HG03521 (cell line): ENCODE data around the gene KRTAP12-4.
"Not testable (repeated sequence)": the region's sequence is repeated elsewhere in the genome, so short reads cannot be mapped to it uniquely, and the experiment has no call there.

Experiments used
- ATAC-seq: cut with Tn5 transposase; IDR thresholded peaks from one replicate; pipeline ENCODE4 v1.9.1; 2021; ENCODE audit warnings: mild to moderate bottlenecking, moderate library complexity; ENCODE audit not compliant: unreplicated experiment

Gene KRTAP12-4

GRCh38 chr21:44637018-44637850 lies 17.2 kb downstream of the KRTAP12-4 start, which contains the start of gene KRTAP10-10:
TSS of gene KRTAP10-10 (plus strand) at chr21:44637356. CDS start at chr21:44637418, 62 bp downstream.
- ATAC-seq, result no peak

- no peak for ATAC-seq
These were observed 18.0 kb downstream of the KRTAP12-4 start for GRCh38 chr21:44636209-44637017.

DNA sequence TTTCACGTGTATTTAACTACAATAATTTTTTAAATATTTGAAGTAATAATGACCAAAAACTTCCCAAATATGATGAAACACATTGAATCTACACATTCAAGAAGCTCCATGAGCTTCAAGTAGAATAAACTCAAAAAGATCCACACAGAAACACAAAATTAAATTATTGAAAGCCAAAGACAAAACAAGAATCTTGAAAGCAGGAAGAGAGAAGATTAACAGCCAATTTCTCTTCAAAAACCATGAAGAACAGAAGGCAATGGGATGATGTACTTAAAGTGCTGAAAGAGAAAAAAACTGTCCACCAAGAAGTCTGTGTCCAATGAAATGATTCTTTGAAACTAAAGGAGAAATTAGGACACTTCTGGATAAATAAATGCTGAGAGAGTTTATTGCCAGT lies 22.4 kb downstream of the KRTAP12-4 start:
- ATAC-seq, result no peak

GRCh38 chr21:44630440-44630839 lies 24.0 kb downstream of the KRTAP12-4 start:
- ATAC-seq, result no peak

GRCh38 chr21:44628707-44629391 lies 25.6 kb downstream of the KRTAP12-4 start:
- no peak for ATAC-seq

- ATAC-seq, result not testable (repeated sequence)
These were observed 26.6 kb downstream of the KRTAP12-4 start for GRCh38 chr21:44627831-44628233.

DNA sequence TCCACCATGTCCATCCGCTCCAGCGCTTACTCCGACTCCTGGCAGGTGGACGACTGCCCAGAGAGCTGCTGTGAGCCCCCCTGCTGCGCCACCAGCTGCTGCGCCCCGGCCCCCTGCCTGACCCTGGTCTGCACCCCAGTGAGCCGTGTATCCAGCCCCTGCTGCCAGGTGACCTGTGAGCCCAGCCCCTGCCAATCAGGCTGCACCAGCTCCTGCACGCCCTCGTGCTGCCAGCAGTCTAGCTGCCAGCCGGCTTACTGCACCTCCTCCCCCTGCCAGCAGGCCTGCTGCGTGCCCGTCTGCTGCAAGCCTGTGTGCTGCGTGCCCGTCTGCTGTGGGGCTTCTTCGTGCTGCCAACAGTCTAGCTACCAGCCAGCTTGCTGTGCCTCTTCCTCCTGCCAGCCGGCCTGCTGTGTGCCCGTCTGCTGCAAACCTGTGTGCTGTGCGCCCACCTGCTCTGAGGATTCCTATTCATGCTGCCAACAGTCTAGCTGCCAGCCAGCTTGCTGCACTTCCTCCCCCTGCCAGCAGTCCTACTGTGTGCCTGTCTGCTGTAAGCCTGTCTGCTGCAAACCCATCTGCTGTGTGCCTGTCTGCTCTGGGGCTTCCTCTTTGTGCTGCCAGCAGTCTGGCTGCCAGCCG lies 27.2 kb downstream of the KRTAP12-4 start:
- ATAC-seq, result not testable (repeated sequence)

- ATAC-seq, result no peak
These were observed 27.8 kb downstream of the KRTAP12-4 start, which contains the start of gene KRTAP10-9 for GRCh38 chr21:44626673-44627143. TSS of gene KRTAP10-9 (plus strand) at chr21:44627093. CDS start at chr21:44627172, 79 bp downstream.

GRCh38 chr21:44626262-44626661 lies 28.2 kb downstream of the KRTAP12-4 start:
- ATAC-seq, result no peak

DNA sequence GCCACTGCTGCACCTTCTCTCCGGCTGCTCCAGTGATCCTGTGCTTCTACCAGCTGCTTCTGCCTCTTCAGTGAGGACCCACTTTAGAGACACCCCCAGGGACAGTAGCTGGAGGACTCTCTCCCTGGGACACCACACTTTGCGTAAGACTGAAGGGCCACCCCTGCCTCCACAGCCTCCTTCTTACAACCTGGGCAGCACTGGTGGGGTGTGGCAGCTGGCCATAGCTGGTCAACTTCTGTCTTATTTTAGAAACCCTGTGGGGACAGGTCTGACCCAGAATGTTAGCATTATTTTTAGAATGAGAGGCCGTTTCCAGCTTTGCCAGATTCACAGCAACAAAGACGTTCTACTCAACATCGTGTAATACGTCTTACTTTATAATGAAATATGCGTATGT lies 28.7 kb downstream of the KRTAP12-4 start:
- no peak for ATAC-seq

DNA sequence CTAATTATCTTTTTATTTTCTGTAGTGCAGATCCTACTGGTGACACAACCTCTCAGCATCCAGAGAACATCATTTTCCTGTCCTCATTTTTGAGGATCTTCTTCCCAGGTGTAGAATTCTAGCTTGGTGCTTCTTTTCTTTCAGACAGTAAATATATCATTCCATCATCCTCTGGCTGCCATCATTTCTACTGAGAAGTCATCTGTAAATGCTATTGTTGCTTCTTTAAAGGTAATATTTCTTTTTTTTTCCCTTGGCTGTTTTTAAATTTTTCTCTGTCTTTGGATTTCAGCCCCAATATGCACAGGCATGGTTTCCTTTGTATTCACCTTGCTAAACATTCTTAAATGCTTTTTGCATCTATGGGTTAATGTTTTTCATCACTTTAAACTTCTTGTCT lies 30.9 kb downstream of the KRTAP12-4 start:
- no peak for ATAC-seq

DNA sequence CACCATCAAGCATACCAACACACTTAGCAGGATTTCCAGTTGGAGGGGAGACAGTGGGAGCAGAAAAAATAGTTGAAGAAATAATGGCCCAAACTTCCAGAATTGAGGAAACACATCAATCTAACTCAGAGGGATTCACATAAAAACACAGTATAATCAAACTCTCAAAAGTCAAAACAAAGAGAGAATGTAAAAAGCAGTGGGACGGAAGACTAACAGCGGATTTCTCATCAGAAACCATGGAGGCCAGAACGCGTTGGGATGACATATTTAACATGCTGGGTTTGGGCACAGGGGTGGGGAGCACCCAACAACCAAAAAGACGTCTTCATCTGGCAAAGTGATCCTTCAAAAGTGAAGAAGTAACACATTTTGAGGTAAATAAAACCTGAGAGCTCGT lies 34.6 kb downstream of the KRTAP12-4 start:
- no peak for ATAC-seq

DNA sequence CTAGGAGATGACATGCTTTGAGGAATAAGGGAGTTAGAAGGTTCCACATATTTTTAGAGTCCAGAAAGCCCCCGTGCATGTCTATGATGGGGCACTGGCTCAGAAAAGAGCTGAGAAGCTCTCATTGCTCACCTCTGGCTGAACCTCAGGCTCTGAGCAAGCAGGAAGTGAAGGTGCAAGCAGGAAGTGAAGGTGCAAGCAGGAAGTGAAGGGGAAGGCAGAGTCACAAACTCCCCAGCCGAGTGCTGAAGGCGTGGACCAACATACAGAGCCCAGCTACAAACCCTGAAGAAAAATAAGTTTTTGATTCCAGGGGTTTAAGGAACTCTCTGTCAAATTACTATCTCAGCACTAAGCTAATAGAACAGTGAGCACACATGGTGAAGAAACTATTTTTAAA lies 35.5 kb downstream of the KRTAP12-4 start:
- no peak for ATAC-seq

DNA sequence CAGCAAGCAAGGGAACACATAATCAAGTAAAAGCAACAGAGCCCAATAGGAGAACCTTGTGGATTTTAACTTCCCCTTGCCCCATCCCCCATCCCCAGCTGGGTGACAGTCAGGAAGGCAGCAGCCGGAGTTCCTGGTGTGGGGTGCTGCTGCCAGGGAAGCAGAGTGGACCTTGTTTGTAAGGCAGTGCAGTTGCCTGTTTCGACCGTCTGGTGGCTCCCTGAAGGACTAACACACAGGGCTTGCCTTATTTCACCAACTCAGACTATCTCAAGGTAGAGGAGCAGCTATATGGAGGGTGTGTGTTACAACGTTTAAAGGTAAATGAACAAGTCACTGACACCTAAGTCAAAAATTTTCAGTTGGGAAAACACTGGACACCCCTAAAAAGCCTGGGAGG lies 36.0 kb downstream of the KRTAP12-4 start:
- no peak for ATAC-seq

- no peak for ATAC-seq
These were observed 37.4 kb downstream of the KRTAP12-4 start for GRCh38 chr21:44617071-44617501.

DNA sequence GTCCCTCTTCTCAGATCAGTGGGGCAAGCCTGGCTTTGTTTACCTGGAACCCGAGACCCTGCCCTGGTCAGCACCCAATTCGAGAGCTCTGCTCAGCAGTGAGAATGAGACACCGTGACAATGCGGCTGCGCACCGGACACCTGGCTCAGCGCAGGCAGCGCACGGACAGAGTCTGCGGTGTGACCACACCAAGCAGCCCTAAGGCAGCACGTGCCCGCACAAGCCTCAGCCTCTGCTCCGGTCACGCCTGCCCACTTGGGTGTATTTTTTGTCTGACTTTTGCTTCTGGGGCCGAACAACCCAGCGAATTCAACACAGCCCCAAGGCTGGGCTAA lies 37.9 kb downstream of the KRTAP12-4 start:
- ATAC-seq, result no peak

GRCh38 chr21:44615911-44616590 lies 38.4 kb downstream of the KRTAP12-4 start:
- ATAC-seq, result no peak

- ATAC-seq, result no peak
These were observed 39.0 kb downstream of the KRTAP12-4 start for GRCh38 chr21:44615466-44615865.

GRCh38 chr21:44614961-44615391 lies 39.5 kb downstream of the KRTAP12-4 start:
- ATAC-seq, result no peak

GRCh38 chr21:44614161-44614631 lies 40.3 kb downstream of the KRTAP12-4 start:
- no peak for ATAC-seq
